Measurements from ENCODE around the gene EDDM13.
"Not testable (repeated sequence)": the region's sequence is repeated elsewhere in the genome, so short reads cannot be mapped to it uniquely, and the experiment has no call there.

The EDDM13 gene

DNA sequence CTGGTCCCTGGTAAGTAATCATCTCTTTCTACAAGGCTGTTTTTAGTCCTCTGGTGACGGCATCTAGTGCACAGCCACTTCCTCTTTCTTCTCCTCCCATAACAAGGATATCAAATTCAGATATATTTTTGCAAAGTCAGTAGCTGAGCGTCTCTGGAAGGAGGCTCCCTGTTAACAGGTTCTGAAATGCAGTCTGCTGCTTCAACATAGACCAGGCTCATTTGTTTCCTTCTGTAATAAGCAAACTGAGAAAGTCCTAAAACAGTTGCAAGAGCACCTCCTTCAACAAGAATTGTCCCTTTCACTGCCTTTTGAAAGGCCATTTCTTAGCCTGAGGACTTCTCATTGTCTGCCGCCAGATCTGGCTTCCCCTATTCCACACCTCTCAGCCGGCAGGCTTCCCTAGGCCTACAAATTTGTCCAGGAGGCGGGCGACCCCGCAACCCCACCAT lies 49.5 kb downstream of the EDDM13 start:
- peak in 1 of 2 donors; percentile 33 for DNase-seq

DNA sequence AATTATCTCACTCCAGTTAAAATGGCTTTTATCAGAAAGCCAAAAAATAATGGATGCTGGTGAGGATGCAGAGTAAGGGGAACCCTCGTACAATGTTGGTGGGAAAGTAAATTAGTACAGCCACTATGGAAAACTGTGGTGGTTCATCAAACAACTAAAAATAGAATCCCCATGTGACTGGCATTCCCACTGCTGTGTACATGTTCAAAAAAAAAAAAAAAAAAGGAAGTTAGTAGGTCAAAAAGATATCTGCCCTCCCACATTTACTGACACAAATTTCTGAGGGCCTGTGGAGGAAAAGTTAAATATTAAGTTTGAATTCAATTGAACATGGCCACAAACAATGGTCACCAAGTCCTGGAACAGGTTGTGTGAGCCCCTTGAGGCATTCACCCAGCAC lies 51.9 kb downstream of the EDDM13 start:
- no peak for DNase-seq

DNA sequence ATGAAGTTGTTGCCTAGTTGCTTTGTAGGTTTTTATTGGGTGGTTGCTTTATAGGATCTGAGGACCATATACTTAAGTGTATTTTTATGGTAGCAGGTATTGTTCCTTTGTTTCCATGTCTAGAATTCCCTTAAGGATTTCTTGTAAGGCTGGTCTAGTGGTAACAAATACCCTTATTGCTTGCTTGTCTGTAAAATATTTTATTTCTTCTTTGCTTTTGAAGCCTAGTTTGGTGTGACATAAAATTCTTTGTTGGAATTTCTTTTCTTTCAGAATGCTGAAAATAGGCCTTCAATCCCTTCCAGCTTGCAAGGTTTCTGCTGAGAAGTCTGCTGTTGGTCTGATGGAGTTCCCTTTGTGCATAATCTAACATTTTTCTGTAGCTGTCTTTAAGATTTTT lies 60.1 kb downstream of the EDDM13 start:
- DNase-seq, result no peak

DNA sequence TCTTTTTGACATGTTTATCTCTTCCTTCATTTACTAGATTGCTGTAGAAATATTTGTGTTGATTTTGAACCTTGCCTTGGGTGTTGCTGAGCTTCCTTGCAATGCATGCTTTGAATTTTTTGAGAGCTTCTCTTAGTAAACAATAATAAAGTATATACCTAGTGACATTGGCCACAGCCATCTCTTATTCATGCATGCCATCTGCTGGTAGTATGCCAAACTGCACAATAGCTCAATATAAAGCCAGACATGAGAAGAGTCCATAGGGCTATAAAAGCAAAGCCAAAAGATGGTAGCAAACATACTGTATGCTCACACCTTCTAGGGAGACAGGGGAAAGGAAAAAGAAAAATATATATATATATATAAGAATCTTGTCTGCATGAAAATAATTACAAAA lies 61.0 kb downstream of the EDDM13 start:
- DNase-seq, result no peak

DNA sequence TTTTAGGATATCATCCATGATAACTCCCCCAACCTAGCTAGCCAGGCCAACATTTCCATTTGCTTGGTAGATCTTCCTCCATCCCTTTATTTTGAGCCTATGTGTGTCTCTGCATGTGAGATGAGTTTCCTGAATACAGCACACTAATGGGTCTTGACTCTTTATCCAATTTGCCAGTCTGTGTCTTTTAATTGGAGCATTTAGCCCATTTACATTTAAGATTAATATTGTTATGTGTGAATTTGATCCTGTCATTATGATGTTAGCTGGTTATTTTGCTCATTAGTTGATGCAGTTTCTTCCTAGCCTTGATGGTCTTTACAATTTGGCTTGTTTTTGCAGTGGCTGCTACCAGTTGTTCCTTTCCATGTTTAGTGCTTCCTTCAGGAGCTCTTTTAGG lies 62.8 kb downstream of the EDDM13 start:
- not testable (repeated sequence) for DNase-seq

DNA sequence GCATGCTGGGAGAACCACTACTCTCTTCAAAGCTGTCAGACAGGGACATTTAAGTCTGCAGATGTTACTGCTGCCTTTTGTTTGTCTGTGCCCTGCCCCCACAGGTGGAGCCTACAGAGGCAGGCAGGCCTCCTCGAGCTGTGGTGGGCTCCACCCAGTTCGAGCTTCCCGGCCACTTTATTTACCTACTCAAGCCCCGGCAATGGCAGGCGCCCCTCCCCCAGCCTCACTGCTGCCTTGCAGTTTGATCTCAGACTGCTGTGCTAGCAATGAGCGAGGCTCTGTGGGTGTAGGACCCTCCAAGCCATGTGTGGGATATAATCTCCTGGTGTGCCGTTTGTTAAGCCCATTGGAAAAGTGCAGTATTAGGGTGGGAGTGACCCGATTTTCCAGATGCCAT lies 64.5 kb downstream of the EDDM13 start:
- DNase-seq, result not testable (repeated sequence)

DNA sequence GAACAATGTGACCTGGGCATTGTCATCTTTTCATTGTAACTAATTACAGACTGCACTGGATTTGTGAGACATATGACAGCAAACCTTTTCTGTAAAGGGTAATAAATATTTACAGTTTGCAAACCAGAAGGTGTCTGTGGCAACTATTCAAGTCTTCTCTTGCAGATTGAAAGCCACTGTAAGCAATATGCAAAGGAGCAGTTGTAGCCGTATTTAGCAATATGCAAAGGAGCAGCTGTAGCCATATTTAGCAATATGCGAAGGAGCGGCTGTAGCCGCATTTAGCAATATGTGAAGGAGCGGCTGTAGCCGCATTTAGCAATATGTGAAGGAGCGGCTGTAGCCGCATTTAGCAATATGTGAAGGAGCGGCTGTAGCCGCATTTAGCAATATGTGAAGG lies 66.5 kb downstream of the EDDM13 start:
- not testable (repeated sequence) for DNase-seq

DNA sequence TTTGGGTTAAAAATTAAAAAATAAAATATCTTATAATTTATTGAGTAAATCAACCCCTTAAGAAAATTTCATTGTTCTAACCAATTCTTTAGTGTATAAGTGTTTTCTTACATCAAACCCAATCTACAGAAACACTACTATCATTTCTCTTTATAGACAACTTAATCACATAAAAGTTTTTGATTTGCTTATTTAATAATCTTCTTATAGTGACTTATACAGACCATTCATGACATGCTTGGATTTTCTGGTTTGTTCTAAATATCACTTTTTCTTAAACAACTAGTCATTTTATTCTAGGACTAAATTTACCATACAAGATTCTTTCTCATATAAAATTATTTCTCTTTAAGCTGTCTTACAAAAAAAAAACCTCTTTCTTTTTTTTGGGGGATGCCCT lies 69.4 kb downstream of the EDDM13 start:
- DNase-seq, result no peak

DNA sequence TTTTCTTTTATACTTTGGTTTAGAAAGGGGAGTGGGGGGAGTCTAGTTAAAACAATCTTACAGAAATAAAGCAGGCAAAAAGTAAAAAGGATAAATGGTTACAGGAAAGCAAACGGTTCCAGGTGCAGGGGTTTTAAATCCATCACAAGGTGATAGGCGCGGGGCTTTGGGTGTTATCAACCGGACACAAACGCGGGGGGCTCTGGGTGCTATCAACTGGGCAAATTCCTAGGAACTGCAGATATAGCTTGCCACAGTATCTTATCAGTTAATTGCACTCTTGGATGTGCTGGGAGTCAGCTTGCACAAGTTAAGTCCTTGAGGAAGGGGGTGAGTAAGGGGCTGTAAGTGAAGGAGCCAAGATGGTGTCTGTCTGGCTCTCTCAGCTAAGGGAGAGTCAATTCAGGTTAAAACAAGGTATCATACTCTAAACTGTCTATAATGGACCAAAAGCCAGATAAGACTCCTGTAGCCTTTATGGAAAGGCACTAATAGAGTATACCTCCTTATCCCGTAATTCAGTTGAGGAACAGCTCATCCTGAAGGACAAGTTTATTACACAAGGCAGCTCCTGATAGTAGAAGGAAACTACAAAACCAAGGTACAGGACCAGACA lies 74.7 kb downstream of the EDDM13 start:
- no peak for DNase-seq

DNA sequence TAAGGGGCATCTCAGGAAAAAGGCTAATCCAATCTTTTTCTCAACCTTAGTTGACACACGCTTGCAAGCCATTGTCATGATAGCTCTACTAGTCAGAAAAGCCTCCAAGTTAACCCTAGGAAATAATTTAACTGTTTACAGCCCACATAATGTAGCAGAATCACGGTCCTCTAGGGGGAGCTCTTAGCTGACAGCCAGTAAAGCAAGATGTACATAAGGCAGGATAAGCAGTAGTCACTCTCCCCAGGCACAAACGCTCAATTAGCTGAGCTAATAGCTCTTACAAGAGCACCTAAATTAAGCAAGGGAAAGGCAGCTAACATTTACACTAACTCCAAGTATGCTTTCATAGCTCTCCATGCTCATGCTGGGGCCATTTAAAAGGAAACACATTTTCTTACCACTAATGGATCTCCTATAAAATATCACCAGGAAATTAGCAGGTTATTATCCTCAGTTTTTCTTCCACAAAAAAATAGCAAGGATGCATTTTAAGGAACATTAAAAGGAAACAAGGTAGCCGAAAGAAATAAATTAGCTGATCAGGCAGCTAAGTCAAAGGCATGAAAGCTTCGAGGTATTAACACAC lies 75.8 kb downstream of the EDDM13 start:
- DNase-seq, result no peak

DNA sequence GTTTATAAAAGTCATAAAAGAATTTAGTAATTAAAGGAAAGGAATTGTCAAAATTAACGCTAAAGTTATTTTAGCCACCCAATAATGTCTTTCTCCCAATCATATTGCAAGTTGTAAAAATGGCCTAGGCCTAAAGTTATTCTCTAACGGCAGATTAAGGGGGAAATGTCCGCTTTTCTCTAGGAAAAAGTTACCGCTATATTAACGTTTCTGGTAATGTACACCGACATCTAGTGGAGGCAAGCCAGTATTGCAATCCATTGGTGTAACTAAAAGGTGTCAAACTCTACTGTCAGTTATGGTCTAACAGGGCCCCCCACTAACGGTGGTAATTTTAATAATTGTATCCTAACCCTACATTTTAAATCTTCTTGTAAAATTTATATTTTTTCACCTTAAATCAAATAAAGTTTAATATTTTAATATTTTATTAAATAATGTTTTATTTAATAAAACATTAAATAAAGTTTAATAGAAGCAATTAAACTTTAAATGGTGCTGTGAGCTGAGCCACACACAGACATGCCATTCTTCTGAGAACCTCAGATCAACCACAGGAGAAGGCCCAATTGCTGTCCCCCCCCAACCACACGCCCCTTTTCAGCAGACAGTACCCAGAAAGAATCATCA lies 78.0 kb downstream of the EDDM13 start:
- DNase-seq, result no peak

DNA sequence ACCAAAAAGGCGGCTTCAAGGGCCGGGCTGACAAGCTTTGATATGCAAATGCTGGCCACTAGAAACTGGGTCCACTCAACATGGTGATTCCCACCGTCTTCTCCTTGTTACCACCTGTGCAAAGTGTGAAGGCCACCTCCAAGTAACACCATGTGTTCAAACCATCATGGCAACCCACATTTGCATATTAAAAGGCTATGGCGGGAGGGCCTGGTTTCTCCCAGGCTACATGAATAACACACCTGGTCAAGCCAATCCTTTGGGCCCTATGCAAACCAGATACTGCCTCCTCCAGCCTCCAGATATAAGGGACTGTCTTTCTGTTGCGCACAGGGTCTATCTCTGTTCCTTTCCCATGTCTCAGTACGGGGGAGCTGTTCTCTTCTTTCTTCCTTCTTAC lies 78.7 kb downstream of the EDDM13 start:
- no peak for DNase-seq

DNA sequence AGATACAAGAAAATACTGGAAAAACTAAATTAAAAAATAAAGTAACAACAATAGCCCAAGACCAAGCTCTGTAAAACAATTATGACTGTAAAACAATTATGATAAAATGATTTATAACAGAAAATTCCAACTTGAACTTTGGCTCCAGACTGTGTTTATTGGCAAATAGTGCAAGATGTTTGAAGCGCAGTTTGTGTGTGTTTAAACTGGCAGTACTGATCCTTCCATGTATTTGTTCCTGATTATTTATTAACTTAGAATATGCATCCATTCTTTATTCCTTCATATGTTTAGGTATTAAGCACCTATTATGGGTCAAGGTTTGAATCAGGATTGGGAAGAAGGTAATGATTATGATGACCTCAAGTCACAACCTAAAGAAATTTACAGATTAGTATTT lies 83.0 kb downstream of the EDDM13 start:
- no peak for DNase-seq

DNA sequence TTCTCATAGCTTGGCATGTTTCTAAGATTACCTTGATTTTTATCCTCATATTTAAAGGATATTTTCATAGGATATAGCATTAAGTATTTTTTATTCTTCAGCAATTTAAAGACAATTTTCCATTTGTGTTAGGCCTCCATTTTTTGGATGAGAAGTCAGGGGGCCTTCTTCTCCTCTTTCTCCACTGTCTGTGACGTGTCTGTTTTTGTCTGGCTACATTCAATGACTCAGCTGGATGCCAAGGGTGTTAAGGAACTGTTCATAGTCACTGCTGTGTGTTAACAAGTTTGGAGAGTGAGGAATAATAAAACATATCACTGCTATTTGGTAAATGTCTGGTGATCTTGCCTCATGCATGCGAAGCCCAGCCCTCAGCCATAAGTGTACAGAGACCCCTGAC lies 84.4 kb downstream of the EDDM13 start:
- no peak for DNase-seq
